Endodermal cell (in vitro differentiated cells): ENCODE results near the gene DHX29. TPM values are rescaled to one million over a fixed set of nuclear protein-coding genes. Genes with fewer than 3 reads are reported as not detected.

Source experiments
- DNase-seq: peaks from one replicate; pipeline ENCODE4 v3.0.0-alpha.2; 2017
- H3K27ac ChIP-seq: 2 replicates; pipeline ENCODE4 v1.5.1; 2013; ENCODE audit warnings: mild to moderate bottlenecking, low read depth, low read length, moderate library complexity
- H3K27me3 ChIP-seq: 2 replicates; pipeline ENCODE4 v1.6.1; 2013; ENCODE audit warnings: mild to moderate bottlenecking, low read length, moderate library complexity; ENCODE audit not compliant: insufficient read depth, control insufficient read depth, poor library complexity, severe bottlenecking
- H3K36me3 ChIP-seq: 2 replicates; pipeline ENCODE4 v1.7.0; 2013; ENCODE audit warnings: mild to moderate bottlenecking, low read length, moderate library complexity; ENCODE audit not compliant: control insufficient read depth, insufficient read depth
- H3K4me1 ChIP-seq: one replicate; pipeline ENCODE4 v1.7.0; 2013; ENCODE audit warnings: low read length; ENCODE audit not compliant: control insufficient read depth, insufficient read depth
- H3K4me3 ChIP-seq: 2 replicates; pipeline ENCODE4 v1.5.1; 2013; ENCODE audit warnings: mild to moderate bottlenecking, low read length, moderate library complexity
- H3K9ac ChIP-seq: 2 replicates; pipeline ENCODE4 v1.6.1; 2013; ENCODE audit warnings: mild to moderate bottlenecking, low read length, moderate library complexity; ENCODE audit not compliant: poor library complexity, severe bottlenecking; ENCODE audit errors: extremely low read depth
- H3K9me3 ChIP-seq: 2 replicates; pipeline ENCODE4 v1.6.1; 2013; ENCODE audit warnings: mild to moderate bottlenecking, low read length, moderate library complexity; ENCODE audit not compliant: control insufficient read depth
- H3K27ac Mint-ChIP-seq: 2 replicates; pipeline ENCODE4 v1.8.0; 2020; ENCODE audit warnings: mixed read lengths
- H3K27me3 Mint-ChIP-seq: 2 replicates; pipeline ENCODE4 v1.8.0; 2021; ENCODE audit warnings: mild to moderate bottlenecking, mixed read lengths; ENCODE audit not compliant: insufficient read depth
- H3K36me3 Mint-ChIP-seq: 2 replicates; pipeline ENCODE4 v1.8.0; 2020; ENCODE audit warnings: low read depth, mixed read lengths
- H3K4me1 Mint-ChIP-seq: 2 replicates; pipeline ENCODE4 v1.8.0; 2020; ENCODE audit warnings: mixed read lengths
- H3K4me3 Mint-ChIP-seq: 2 replicates; pipeline ENCODE4 v1.8.0; 2020; ENCODE audit warnings: mild to moderate bottlenecking, moderate library complexity, mixed read lengths
- H3K9me3 Mint-ChIP-seq: 2 replicates; pipeline ENCODE4 v1.8.0; 2020; ENCODE audit warnings: mild to moderate bottlenecking, mixed read lengths
- WGBS, 2 experiments: methylation state at CpG; one replicate each; pipeline versions ENCODE4 v1.1.5 to v1.1.7; 2013; ENCODE audit warnings: missing lambda C conversion rate in 2 of 2, mixed read lengths in 1 of 2; ENCODE audit not compliant: insufficient coverage in 1 of 2, insufficient read length in 1 of 2; 5-methylcytosine and 5-hydroxymethylcytosine counted together
- total RNA-seq, 2 donors: library from RNA; stranded (reverse); fragmentation: NEBNext Ultra II Directional in 1 of 2; extraction: Animal tissue kit (Norgen Biotek cat#: 25700) in 1 of 2; gene quantifications; 2 replicates in 1 of 2; 3 replicates in 1 of 2; pipeline ENCODE4 v1.2.1, GENCODE V29; 2021
- TF ChIP-seq, protein P1 (sequence below): fragments of 200-600 bp; sonication (generic); conservative IDR thresholded peaks from 2 replicates; pipeline ENCODE4 v1.5.0; 2021; ENCODE audit warnings: antibody characterized with exemption, mild to moderate bottlenecking

Gene DHX29
- total RNA-seq, 2 donors from 2014 or later, result 27.9 to 29.0 TPM

DNA sequence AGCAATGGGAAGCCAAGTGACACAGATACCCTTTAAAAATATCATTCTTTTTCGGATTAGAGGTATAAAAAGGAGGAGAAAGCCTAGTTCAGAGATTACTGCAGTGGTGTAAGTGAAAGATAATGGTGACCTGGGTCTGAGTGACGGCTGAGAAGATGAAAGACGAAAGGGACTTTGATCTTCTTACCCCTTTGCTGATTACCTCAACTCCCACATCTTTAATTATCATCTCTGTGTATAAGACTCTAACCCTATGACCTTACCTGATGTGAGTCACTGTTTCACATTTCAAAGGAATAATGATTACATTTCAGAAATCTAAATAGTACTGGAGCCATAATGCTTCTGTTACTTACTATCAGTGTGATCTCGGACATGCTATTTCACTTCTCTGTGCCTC, 52.7 kb downstream of the DHX29 start:
- Mint-ChIP-seq H3K9me3 (no peaks in the 10 kb centered on the region), H3K4me1 (peaks cover 33% of the 10 kb centered on the region), H3K27me3 (no peaks in the 10 kb centered on the region), H3K27ac (no peak overlapping the region), H3K36me3 (peaks cover 12% of the 10 kb centered on the region), H3K4me3 (no peak overlapping the region)
- H3K9me3 ChIP-seq, result no peaks in the 10 kb centered on the region
- no peak for DNase-seq
- no peaks in the 10 kb centered on the region for H3K27me3 ChIP-seq
- peaks cover 6% of the 10 kb centered on the region for H3K4me1 ChIP-seq
- TF ChIP-seq, protein P1, sequence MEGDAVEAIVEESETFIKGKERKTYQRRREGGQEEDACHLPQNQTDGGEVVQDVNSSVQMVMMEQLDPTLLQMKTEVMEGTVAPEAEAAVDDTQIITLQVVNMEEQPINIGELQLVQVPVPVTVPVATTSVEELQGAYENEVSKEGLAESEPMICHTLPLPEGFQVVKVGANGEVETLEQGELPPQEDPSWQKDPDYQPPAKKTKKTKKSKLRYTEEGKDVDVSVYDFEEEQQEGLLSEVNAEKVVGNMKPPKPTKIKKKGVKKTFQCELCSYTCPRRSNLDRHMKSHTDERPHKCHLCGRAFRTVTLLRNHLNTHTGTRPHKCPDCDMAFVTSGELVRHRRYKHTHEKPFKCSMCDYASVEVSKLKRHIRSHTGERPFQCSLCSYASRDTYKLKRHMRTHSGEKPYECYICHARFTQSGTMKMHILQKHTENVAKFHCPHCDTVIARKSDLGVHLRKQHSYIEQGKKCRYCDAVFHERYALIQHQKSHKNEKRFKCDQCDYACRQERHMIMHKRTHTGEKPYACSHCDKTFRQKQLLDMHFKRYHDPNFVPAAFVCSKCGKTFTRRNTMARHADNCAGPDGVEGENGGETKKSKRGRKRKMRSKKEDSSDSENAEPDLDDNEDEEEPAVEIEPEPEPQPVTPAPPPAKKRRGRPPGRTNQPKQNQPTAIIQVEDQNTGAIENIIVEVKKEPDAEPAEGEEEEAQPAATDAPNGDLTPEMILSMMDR, result no peak
- no peak overlapping the region for H3K27ac ChIP-seq
- H3K9ac ChIP-seq, result no peak overlapping the region
- 90% methylated on average over 3 to 4 of the region's 4 CpGs for WGBS, 2 experiments
- peaks cover 39% of the 10 kb centered on the region for H3K36me3 ChIP-seq
- H3K4me3 ChIP-seq, result no peak overlapping the region

DNA sequence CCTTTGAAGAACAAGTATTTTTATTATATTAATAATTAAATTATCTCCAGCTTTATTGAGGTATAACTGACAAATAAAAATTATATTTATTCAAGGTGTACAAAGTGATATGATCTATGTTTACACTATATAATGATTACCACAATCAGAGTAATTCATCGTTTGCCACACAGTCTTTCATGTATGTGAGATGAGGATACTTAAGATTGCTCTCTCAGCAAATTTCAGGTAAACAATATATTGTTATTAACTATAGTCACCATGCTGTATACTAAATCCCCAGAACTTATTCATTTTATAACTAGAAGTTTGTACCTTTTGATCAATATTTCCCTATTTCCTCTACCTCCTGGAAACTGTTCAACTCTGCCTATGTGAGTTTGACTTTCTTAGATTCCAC, 57.4 kb downstream of the DHX29 start:
- Histone ChIP-seq H3K4me1 (peaks cover 3% of the 10 kb centered on the region), H3K27me3 (no peaks in the 10 kb centered on the region), H3K9me3 (peaks cover 16% of the 10 kb centered on the region), H3K36me3 (peaks cover 3% of the 10 kb centered on the region), H3K27ac (no peak overlapping the region), H3K9ac (no peak overlapping the region), H3K4me3 (no peak overlapping the region)
- DNase-seq, result no peak
- peaks cover under 1% of the 10 kb centered on the region for H3K36me3 Mint-ChIP-seq
- no peak overlapping the region for H3K4me3 Mint-ChIP-seq
- TF ChIP-seq, protein P1, result no peak
- no CpG with 5 or more reads among the region's 1 CpG for WGBS, 2 experiments
- peaks cover 21% of the 10 kb centered on the region for H3K9me3 Mint-ChIP-seq
- peaks cover 11% of the 10 kb centered on the region for H3K4me1 Mint-ChIP-seq
- peaks cover 9% of the 10 kb centered on the region for H3K27me3 Mint-ChIP-seq
- no peak overlapping the region for H3K27ac Mint-ChIP-seq

GRCh38 chr5:55241746-55242145, 65.7 kb downstream of the DHX29 start:
- Histone ChIP-seq H3K27ac (no peak overlapping the region), H3K4me1 (no peaks in the 10 kb centered on the region), H3K27me3 (peaks cover 6% of the 10 kb centered on the region), H3K9me3 (no peaks in the 10 kb centered on the region), H3K4me3 (no peak overlapping the region), H3K9ac (no peak overlapping the region), H3K36me3 (no peaks in the 10 kb centered on the region)
- Mint-ChIP-seq H3K4me1 (peaks cover 6% of the 10 kb centered on the region), H3K4me3 (no peak overlapping the region), H3K9me3 (peaks cover 9% of the 10 kb centered on the region), H3K36me3 (no peaks in the 10 kb centered on the region), H3K27me3 (peaks cover 24% of the 10 kb centered on the region), H3K27ac (no peak overlapping the region)
- WGBS, 2 experiments, result 77 to 89% methylated on average over 3 to 4 of the region's 4 CpGs
- TF ChIP-seq, protein P1, result no peak
- no peak for DNase-seq
